Esophagus muscularis mucosa (tissue), 4 donors: ENCODE results near the gene TMEM9.

ENCODE experiments used
- EP300 ChIP-seq: sonication (generic); formaldehyde crosslinking; IDR thresholded peaks from one replicate; pipeline ENCODE4 v1.6.1; 2017; ENCODE audit warnings: antibody characterized with exemption
- POLR2AphosphoS5 ChIP-seq, 2 donors: sonication (generic); formaldehyde crosslinking; IDR thresholded peaks; one replicate each; pipeline ENCODE4 v1.6.1; 2017; ENCODE audit warnings: antibody characterized with exemption in 2 of 2
- TF ChIP-seq, protein P1 (sequence below), 3 experiments: fragments of 200-600 bp in 2 of 3; fragments of 450-650 bp in 1 of 3; sonication (generic) in 2 of 3; IDR thresholded peaks; one replicate each; pipeline ENCODE4 v1.5.1; 2017 to 2019; ENCODE audit warnings: antibody characterized with exemption in 3 of 3, mild to moderate bottlenecking in 2 of 3, moderate library complexity in 1 of 3

DNA sequence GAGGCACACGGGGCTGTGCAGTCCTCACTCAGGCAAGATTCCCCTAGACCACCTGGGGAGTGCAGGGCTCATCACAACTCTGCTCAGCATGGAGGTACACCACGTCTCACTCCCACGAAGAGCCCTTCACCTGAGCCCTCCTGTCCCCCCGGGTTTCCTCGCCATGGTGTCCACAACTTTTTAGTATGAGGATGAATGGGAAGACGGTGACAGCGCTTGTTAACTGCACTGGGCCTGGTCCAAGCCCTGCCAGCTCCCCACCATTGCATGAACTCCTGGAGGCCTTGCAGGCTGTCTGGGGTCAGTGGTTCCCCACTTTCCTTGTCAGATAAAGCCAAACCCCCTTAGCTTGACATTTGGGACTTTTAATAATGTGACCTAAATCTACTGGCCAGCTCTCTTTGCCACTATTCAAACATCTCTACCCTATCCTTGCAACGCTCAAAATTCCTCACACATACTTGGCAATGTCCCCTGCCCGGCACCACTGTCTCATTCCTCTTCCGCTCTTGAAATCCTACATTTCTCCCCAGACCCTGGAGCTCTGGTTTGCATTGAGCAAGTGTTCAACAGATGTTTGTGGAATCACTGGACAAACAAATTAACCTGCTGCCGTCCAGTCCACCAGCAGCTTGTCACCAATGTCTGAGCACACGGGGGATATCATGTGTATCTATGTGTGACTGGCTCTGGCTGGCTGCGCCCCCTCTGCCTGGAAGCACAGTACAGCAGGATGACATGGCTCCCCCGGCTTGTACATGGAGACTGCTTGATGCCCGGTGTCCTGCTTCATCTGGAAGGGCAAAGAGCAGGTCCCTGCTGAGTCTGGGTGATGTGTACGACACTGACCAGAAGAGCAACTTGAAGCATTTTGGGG is 11.2 kb downstream of the TMEM9 start:
- TF ChIP-seq POLR2AphosphoS5 (IDR thresholded peaks at IDR 0.05) (no peak), EP300 (no peak)
- TF ChIP-seq, protein P1, sequence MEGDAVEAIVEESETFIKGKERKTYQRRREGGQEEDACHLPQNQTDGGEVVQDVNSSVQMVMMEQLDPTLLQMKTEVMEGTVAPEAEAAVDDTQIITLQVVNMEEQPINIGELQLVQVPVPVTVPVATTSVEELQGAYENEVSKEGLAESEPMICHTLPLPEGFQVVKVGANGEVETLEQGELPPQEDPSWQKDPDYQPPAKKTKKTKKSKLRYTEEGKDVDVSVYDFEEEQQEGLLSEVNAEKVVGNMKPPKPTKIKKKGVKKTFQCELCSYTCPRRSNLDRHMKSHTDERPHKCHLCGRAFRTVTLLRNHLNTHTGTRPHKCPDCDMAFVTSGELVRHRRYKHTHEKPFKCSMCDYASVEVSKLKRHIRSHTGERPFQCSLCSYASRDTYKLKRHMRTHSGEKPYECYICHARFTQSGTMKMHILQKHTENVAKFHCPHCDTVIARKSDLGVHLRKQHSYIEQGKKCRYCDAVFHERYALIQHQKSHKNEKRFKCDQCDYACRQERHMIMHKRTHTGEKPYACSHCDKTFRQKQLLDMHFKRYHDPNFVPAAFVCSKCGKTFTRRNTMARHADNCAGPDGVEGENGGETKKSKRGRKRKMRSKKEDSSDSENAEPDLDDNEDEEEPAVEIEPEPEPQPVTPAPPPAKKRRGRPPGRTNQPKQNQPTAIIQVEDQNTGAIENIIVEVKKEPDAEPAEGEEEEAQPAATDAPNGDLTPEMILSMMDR (IDR thresholded peaks at IDR 0.05), result no peak
